Retina (tissue), 1 donor: ENCODE results near the gene KIAA1549.
"Not testable (repeated sequence)": the region's sequence is repeated elsewhere in the genome, so short reads cannot be mapped to it uniquely, and the experiment has no call there.

Source experiments
- DNase-seq: peaks from one replicate; pipeline ENCODE4 v3.0.0-alpha.2; 2016

KIAA1549 gene

DNA sequence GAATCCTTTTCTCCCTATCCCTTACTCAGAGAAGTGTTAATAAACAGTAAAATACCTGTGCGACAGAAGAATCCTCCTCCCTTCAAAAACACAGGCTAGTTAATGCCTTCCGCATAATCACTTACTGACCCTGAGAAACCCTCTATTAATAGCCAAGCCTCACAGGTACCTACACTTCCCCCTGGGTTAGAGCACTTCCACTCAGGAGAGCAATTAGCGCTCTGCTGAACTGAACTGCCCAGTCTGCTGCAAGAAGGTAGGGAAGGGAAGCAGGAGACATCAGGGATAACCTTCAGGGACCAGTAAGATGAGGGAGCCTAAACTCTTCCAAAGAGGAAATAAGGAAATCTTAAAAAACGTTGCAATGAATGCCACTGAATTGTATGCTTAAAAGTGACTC lies 39.6 kb downstream of the KIAA1549 start:
- no peak for DNase-seq

- DNase-seq: not testable (repeated sequence)
These were observed 40.6 kb downstream of the KIAA1549 start for GRCh38 chr7:138940602-138941001.

GRCh38 chr7:138937484-138937883 lies 43.7 kb downstream of the KIAA1549 start:
- no peak for DNase-seq

- peak; percentile 61 for DNase-seq
These were observed 45.7 kb downstream of the KIAA1549 start for GRCh38 chr7:138935465-138936011.

GRCh38 chr7:138934861-138935260 lies 46.3 kb downstream of the KIAA1549 start:
- no peak for DNase-seq

GRCh38 chr7:138934367-138934766 lies 46.8 kb downstream of the KIAA1549 start:
- DNase-seq: no peak

GRCh38 chr7:138932870-138933269 lies 48.3 kb downstream of the KIAA1549 start:
- no peak for DNase-seq

- no peak for DNase-seq
These were observed 48.8 kb downstream of the KIAA1549 start for GRCh38 chr7:138932427-138932826.

DNA sequence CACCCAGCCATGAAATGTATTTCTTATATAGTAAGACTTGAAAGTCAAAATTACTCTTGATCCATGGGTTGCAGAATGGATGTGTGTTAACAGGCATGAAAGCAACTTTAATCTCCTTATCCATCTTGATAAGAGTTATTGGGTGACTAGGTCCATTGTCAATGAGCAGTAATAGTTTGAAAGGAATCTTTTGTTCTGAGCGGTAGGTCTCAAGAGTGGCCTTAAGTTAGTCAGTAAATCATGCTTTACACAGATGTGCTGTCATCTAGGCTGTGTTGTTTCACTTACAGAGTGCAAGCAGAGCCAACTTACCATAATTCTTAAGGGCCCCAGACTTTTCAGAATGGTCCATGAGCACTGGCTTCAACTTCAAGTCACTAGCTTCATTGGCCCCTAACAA lies 51.2 kb downstream of the KIAA1549 start:
- DNase-seq: no peak

DNA sequence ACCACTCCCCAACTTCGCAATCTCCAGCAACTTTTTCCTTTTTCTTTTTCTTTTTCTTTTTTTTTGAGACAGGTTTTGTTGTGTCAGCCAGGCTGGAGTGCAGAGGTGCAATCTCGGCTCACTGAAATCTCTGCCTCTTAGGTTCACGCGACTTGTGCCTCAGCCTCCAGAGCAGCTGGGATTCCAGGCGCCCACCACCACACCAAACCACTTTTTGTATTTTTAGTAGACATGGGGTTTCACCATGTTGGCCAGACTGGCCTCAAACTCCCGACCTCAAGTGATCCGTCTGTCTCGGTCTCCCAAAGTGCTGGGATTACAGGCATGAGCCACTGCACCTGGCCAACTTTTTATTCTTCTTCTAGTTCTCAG lies 55.0 kb downstream of the KIAA1549 start:
- DNase-seq: no peak

- DNase-seq: peak; percentile 66
These were observed 56.5 kb downstream of the KIAA1549 start for GRCh38 chr7:138924501-138925225.

GRCh38 chr7:138921277-138921676 lies 59.9 kb downstream of the KIAA1549 start:
- no peak for DNase-seq

GRCh38 chr7:138919911-138920310 lies 61.3 kb downstream of the KIAA1549 start:
- no peak for DNase-seq

DNA sequence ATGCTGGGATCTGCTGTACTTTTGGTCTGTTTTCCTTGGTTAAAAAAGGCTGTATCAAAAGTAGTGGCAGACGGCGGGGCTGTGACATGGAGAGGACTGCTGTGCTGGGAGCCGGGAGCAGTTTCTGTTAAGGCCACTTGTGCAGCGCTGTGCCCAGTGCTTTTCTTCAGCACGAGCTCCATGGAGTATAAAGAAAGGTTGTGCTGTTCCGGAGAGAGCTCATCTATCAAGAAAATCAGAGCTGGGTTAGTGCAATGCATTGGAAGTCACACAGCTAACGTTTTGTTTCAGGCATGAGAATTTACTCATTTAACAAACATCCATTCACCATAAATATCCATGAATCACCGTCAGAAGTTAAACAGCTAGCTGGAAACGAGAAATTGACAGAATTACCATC lies 62.0 kb downstream of the KIAA1549 start:
- DNase-seq: no peak

DNA sequence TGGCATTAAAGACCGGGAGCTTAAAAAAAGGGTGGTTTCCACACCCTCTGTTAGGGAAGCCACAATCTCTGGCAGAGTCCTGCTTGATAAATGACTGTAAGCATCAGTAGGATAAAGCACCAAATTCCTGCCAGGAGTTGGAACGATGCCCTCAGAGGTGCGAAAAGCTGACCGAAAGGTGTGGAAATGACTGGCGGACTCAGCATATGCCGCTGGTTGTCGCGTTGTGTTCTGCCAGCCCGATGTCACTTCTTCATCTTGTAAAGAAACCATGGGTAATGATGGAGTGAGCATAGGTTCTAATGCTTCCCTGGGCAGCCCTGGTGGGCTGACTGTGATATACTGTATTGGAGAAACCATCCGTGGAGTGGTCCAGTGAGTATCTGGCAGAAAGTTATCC lies 62.4 kb downstream of the KIAA1549 start:
- no peak for DNase-seq

DNA sequence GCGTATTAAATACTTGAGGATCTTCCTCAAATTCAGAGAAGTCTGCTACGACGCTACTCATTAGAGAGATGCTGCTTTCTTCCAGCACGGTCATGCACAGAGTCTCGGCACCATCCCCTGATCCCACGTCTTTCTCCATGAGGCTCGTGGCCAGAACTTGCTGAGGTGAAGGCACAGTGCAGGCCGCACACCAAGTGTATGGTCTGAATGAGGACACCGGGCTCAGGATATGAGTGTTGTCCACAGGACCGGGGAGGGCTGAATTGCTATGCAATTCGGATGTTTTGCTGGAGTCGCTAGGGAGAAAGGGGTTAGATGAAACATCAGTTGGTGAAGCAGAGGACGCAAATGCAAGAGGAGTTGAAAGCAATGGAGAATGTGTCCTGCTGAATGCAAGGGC lies 63.0 kb downstream of the KIAA1549 start:
- DNase-seq: no peak

DNA sequence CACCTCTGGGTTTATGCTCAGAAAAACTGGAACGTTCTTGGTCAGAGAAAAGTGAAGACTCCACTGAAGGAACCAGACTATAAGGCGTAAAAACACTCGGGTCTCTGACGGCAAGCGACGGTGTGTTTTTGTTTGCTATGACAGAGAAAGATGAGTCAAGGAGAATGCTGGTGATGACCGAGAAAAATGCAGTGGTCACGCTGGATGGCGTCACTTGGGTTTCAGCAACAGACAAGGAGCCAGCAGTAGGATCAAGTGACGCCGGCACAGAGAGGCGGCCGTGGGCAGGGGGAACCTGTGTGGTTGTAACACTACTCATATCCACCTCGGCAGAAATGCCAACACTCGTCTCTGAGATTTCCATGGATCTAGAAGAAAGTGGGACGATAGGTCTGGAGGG lies 63.4 kb downstream of the KIAA1549 start:
- no peak for DNase-seq

DNA sequence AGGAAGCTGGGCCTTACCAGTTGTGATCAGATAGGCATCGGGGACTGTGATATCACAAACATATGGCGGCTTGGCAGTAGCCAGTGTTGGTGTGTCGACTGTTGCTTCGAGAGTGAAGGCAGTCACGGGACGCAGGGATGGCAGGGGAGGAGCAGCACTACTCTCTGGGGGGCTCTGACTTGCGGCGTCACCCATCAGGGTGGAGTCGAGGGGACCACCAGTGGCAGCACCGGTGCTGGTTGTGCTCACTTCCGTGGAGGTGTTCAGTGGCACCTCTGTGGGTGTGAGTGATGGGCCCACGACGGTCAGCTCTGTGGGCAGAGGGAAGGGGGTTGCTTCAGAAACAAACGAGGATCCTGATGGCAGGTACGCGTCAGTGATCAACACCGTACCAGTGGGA lies 64.5 kb downstream of the KIAA1549 start:
- no peak for DNase-seq

- DNase-seq: no peak
These were observed 64.9 kb downstream of the KIAA1549 start for GRCh38 chr7:138916275-138916674.

GRCh38 chr7:138913783-138914182 lies 67.4 kb downstream of the KIAA1549 start:
- no peak for DNase-seq

DNA sequence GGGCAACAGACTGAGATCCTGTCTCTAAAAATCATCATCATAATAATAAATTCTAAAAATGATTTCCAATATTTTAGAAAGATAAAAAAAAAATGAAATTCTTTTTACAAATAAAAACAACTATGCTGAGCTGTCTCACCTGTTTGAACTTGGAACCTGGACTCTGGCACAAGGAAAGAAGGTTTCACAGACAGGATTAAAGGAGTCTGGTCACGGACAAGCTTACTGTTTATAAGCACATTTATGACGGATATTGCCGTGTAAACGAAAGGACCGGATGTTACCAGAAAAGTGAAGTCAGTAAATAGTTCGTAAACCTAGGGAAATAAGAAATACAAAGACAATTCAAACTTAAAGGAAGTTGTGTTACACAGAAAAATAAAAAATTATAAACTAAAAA lies 70.2 kb downstream of the KIAA1549 start:
- no peak for DNase-seq

DNA sequence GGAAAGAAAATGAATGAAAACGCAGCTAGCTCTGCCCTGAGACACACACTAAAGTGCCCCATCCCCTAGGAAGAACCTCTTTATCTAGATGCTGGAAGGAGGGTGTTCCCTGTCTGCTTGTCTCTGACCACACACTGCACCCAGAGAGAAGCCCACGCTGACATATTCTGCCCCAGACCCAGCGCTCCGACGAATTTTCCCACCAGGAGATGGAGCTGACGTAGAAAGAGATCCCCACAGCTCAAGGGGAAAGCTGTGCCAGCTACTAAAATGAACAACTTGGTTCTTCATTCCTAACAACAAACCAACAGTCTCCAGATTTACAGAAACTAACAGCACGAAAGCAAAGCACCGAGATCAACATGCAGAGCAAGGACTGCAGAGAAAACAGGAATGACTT lies 73.3 kb downstream of the KIAA1549 start:
- no peak for DNase-seq

DNA sequence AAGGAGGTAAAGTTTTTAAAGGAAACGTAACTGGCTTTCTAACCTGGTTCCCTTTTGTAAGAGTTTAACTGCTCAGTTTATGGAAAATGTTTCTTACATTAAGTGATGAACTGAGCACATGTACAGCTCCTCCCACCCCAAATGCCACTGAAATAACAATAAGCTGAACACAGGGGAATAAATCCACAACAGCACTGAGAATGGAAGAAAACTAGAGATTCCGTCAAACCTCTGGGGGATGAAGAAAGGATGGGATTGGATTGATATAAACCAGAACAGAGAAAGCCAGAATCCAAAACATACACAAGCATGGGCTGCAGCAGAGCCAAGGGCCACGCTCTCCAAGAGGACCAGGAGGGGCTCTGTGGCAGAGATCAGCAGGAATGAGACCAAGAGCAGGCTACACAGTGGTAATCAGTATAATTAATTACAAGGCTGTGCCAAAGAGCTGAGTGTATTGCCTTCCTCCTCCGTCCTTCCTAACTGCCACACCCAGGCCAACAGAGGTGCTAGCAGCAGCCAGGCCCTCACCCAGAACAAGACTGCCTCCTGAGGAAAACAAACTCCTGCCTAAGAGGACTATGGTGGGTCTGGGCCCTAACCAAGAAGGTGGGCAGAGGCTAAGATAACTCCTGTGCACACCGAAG lies 73.9 kb downstream of the KIAA1549 start:
- DNase-seq: no peak

GRCh38 chr7:138903859-138904435 lies 77.2 kb downstream of the KIAA1549 start:
- DNase-seq: no peak
